GM19467 (cell line): ENCODE data around the gene DNMBP.
"Not testable (repeated sequence)": the region's sequence is repeated elsewhere in the genome, so short reads cannot be mapped to it uniquely, and the experiment has no call there.

ENCODE experiments used
- ATAC-seq: cut with Tn5 transposase; IDR thresholded peaks from one replicate; pipeline ENCODE4 v1.9.1; 2021; ENCODE audit warnings: mild to moderate bottlenecking, moderate library complexity; ENCODE audit not compliant: unreplicated experiment

DNMBP gene

DNA sequence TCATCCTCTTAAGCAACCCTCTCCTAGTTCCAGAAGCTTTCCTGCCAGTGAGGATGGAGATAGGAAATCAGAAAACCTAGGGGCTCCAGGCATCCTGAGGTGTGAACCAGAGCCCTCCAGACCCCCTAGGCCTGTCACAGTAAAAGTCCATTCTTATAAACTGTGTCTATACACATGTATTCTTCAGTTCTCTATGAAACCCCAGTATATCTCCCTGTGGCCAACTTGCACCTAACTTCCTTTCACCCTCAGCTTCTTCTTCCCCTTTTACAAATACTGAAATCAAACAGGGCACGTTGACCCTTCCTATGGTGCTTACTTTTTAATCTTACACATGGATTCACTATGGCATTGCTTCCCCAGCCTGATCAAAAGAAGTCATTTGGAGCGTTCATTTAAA is 168.9 kb downstream of the DNMBP start:
- not testable (repeated sequence) for ATAC-seq

DNA sequence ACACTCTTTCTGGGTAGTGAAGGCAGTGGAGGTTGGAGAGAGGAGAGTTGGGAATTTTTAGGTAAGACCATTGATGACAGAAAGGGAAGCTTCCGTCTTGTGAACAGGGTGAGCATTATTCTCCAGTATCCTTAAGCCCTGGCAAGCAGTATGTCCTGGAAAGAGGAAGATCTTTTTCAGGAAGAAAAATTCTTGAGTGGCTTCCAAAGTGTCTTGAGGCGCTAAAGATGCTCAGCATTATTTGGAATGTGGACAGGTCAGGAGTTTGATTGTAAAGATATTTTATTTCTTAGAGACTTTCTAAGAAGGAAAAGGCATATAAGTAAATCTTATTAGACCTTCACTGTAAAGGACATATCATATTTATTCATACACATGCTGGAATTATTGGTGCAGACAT is 173.0 kb downstream of the DNMBP start:
- no peak for ATAC-seq

DNA sequence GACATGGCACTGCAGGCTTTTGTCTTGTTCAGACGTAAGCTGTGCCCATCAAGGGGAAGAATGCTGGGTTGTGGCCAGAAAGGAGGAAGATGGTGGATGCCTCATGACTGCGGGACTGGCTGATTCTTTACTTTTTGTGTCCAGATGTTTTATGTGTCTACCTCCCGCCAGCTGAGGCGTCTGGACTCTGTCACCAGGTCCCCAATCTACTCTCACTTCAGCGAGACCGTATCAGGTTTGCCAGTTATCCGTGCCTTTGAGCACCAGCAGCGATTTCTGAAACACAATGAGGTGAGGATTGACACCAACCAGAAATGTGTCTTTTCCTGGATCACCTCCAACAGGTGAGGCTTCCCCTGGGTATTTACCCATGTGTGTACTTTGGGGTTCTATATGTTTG is 173.8 kb downstream of the DNMBP start:
- no peak for ATAC-seq

DNA sequence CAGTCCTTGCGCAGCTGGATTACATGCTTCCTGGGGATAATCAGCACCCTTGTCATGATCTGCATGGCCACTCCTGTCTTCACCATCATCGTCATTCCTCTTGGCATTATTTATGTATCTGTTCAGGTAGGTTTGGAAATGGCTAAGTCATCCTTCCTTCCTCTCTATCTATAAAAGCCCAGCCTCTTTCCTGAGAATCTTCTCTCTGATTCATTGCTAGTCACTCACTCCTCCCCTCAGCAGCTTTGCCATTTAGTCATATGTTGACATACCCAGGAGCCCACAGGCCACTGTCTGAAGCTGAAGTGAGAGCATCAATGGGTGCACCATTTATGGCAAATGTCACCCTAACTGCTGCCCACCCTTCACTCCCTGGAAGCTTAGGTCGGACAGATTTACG is 175.3 kb downstream of the DNMBP start:
- no peak for ATAC-seq

DNA sequence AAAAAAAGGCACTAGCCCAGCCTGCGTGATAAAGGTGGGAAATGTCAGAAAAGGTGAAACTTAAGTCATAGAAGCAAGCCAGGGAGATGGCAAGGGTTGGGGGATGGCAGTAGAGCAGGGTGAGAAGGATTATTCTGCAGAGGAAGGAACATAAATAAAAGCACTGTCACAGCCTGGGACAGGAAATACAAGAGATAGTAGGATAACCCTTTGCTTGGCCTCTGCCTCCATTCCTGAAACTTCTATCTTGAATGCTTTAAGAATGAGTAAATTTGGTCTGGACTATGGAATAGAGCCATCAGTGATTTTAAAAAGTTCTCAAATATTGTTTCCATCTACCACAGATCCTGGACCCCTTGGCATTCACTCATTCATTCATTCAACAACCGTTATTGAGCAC is 177.3 kb downstream of the DNMBP start:
- no peak for ATAC-seq

DNA sequence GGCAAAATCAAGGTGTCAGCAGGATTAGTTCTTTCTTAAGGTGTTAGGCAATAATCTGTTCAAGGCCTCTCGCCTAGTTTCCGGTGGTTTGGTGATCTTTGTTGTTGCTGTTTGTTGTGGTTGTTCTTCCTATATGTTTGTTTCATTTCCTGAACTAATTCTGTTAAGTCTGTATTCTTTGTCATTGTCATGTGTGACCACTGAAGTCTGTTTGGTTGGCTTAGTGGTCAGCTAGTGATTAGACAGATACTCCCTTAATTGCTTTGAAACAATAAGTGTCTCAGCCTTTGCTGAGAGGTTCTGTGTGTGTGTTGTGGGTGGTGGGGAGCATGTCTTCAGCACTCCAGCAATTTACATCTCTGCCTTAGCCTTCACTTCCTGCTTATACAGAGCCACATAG is 181.3 kb downstream of the DNMBP start:
- ATAC-seq, result no peak

DNA sequence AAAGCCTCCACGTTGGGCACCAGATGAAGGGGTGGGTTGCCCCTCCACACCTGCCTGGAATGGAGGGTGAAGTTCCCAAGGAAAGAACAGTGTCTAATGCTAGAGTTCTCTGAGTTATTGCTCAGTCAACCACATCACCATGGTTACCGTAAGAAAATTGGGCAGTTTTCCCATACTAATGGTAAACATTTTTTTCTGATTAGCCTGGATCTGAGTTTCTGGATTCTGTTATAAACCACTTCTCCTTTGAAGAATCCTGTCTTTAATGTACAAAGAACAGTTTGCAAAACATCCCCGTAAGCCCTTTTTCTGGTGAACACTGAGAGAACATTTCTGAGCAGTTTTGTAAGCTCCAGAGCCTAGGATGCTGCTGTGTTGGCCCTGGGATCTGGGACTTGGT is 181.8 kb downstream of the DNMBP start:
- no peak for ATAC-seq
